ENCODE measurements around the gene ZBTB7B.
"Not testable (repeated sequence)": the region's sequence is repeated elsewhere in the genome, so short reads cannot be mapped to it uniquely, and the experiment has no call there.

The ZBTB7B gene

GRCh38 chr1:154969246-154969645 lies 33.4 kb upstream of the ZBTB7B start:
- FAIRE-seq = no peak

GRCh38 chr1:154969860-154970452 lies 32.6 kb upstream of the ZBTB7B start:
- no peak for FAIRE-seq

DNA sequence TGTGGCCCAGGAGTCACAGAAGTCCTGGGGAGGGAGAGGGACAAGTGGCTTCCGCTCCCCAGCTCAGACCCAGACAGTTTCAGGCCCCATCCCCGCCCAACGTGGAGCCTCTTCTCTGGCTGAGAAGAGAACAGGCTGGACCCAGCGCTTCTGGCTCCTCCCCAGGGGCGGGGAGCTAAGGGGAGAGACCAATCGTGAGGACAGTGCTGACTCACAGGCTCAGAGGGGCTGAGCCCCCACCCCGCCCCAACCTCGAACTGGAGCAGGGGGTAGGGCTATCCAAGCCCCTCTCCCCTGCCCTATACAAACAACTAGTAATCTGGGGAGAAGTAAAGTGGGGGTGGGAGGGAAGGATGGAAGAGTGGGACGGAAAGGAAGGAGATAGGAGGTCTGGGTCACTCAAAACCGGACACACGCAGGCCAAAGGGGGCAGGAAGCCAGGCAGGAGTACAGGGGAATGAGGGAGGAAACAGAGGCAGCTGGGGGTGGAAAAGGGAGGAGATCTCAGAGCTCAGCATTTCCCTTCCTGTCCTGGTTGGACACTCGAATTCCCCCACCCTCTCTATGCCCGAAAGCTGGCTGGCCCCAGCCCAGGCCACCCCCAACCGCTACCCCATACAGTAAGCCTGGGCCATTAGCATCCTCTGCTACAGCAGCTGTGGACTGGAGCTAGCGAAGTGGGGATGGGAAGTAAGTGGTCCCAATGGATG lies 31.8 kb upstream of the ZBTB7B start, which contains the start of gene SHC1:
Gene SHC1, minus strand, starts transcription at position 117 of the 710 bp plus-strand sequence. CDS start 221 bp downstream, outside the sequence.
- FAIRE-seq = no peak

DNA sequence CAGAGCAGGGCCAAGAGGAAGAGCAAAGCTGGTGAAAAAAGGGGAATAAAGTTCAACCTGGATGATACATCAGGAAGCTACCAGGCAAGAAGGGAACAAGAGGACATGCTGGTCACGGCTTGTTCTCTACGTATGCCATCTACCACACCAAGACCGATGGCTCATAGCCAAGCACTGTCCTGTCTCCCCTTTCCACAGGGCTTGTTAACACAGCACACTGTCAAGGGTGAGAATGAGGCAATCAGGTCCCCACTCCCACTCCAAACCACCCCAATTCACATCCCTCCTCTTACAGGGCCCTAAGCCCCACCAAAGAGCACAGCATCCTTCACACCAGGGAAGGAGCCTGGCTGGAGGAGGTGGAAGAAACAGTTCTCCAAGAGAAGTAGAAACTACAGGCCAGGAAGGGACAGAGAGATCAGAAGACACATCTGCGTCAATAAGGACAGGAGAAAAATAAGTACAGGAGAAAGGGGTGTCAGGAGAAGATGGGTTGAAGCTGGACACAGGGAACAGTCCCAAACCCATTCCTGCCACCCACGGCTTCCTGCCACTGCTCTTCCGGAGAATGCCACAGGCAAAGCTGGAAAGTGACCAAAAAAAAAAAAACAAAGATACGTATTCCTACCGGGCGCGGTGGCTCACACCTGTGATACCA lies 31.1 kb upstream of the ZBTB7B start:
- no peak for FAIRE-seq

GRCh38 chr1:154972213-154972516 lies 30.4 kb upstream of the ZBTB7B start:
- no peak for FAIRE-seq

DNA sequence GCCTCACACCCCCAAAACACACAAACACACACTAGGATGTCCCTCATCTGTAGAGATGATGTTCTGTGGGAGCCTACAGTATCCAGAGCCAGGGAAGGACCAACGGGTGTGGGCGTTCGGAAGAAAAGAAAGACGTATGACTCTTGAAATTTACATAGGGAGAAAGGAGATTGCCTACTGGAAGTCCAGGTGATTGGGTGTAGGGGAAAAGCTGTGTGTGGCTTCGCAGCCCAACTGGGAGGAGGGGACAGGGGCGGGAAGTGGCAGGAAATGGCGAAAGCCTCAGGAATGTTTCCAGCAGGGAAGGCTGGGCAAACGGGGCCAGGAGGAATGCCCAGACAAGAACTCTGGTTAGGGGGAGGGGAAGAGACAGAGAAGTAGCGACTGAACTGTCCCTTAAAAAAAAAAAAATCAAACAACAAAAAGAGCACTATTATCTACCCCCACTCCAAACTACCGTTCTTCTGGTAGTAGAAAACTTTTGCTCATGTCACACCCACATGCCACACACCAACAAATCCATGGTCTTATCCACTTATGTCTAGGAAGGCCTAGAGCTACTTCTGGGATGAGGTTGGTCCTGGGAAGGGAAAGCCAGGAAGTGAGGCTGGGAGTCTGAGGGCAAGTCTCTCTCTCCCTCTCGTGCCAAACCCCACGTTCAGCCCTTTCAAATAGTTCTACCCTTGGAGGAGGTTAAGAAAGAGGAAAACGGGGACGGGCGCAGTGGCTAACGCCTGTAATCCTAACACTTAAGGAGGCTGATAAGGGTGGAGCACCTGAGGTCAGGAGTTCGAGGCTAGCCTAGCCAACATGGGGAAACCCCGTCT lies 29.9 kb upstream of the ZBTB7B start:
- FAIRE-seq = no peak

GRCh38 chr1:154973344-154974101 lies 29.1 kb upstream of the ZBTB7B start:
- peak; percentile 85 for FAIRE-seq

DNA sequence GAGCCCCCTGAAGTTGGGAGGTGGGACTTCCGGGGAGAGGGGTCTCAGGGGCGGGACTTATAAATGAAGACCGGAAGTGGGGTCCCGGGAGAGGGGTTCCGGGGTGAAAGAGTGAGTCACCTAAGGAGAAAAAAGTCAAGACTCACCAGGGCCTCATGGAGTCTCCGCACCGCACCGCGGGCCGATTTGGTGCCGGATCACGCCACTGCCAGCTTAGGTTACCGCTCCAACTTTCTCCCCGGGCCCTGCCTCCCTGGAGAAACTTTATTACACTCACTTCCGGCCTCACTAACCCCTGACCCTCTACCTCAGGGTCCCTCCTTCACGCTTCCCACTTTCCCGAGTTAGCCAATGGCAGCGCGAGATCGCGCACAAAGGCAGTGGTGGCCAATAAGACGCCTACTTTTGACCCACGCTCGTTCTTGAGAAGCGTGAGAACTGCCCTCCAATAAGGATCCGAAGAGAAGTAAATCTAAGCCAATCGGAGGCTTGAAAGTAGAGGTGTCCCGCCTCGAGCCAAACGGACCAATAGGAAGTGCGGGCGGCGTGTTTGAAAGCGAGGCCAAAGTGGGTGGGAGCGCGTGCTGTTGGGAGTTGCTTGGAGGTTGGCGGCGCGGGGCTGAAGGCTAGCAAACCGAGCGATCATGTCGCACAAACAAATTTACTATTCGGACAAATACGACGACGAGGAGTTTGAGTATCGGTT lies 28.3 kb upstream of the ZBTB7B start, which contains the start of gene CKS1B:
Gene CKS1B, plus strand, starts transcription at position 580 of the 706 bp plus-strand sequence. Its CDS starts 65 bp downstream, at position 645.
- peak; percentile 99 for FAIRE-seq

DNA sequence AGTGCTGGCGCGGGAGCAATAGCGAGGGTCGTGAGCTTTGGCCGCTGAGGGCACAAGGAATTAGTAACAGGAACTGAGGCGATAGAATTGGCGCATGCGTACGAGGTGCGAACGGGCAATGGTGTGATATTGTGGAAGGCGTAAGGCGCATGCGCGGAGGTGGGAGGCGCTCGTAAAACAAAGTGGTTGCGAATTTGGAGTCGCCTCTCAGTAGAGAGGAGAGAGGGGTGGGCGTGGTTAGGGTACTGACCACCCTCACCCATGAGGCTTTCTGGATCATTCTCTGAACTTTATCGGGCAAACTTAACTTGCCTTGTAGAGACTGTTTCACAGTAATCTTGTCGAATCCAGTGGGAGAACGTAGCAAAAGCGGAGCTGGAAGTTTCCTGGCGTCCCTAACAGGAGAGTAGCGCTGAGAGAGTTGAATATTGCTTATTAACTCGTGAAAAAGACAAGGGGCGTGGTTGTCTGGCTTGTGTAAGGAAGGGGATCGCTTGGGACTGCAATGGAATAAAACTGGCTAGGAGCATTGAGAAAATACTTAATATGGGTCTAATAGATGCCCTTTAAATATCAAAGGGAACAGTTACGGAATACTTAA lies 27.7 kb upstream of the ZBTB7B start:
- peak; percentile 55 for FAIRE-seq

DNA sequence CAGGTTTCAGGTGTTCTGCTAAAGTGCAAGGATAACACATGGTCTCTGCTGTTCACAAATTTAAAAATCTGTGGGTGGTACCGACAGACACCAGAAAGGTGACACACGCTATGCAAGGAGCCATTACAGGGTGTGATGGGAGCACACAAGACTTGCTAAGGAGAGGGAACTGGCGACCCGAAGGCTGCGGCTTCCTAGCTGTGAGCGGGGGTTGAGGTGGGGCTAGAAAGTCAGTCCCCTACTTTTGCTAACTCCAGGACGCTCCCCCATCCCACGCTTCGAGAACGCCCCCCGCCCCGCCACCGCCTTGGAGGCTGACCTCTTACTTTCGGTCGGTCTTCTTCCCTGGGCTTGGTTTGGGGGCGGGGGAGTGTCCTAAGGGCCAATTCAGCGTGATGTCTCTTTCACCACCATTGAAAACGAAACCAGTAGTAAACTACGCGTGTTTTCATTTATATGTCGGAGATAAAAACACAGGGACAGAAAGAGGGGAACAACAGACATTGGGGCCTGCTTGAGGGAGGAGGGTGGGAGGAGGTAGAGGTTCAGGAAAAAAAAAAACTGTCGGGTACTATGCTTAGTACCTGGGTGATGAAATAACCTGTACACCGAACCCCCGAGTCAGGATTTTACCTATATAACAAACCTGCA lies 27.1 kb upstream of the ZBTB7B start:
- no peak for FAIRE-seq

DNA sequence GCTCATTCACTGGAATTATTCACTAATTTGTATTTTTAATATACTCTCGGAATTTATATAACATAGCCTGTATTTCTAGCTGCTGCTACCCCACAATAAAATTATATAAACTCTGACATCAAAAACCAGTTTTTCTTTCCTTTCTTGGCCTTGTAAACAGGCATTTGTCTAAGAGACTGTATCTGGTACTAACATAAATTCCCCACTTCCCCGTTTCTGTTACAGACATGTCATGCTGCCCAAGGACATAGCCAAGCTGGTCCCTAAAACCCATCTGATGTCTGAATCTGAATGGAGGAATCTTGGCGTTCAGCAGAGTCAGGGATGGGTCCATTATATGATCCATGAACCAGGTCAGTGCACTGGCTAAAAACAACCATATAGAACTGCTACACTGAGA lies 24.8 kb upstream of the ZBTB7B start:
- not testable (repeated sequence) for FAIRE-seq

GRCh38 chr1:154978360-154978759 lies 24.2 kb upstream of the ZBTB7B start:
- FAIRE-seq = no peak

- no peak for FAIRE-seq
These were observed 20.3 kb upstream of the ZBTB7B start for GRCh38 chr1:154982341-154982740.

DNA sequence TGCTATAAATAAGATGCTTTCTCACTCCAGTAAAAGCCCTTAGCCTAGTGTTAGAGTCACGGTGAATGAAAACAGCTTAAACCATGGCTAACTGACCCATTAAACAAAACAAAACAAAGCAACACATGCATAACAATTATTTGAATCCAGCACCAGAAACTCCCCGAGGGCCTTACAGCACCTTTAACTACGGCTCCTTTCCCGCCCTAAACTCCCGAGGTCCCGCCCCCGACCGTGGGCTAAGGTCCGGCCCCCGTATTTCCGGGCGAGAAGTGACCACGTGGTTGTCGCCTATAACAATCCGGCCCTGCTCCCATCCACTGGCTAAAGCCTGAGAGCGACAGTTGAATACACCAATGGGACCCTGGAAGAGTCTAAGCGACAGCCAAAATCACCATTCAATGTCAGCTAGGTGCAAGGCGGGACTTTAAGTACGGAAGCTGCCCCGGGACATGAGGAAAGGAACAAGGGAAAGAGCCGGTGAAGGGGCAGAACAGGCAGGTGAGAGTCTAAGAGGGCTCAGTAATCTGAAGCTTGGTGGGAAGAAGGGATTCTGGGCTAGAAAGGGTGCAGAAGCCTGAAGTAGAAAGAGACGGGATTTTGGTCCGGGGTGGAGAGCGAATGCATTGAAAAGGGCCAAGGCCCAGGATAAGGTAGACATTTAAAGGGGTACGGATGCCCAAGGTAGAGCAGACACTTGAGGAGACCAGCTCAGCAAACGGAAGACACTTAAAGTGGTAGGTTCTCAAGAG lies 19.5 kb upstream of the ZBTB7B start, which contains the start of gene FLAD1:
Gene FLAD1, plus strand, starts transcription at position 448 of the 752 bp plus-strand sequence. CDS start 351 bp downstream, outside the sequence.
- FAIRE-seq = peak; percentile 98

DNA sequence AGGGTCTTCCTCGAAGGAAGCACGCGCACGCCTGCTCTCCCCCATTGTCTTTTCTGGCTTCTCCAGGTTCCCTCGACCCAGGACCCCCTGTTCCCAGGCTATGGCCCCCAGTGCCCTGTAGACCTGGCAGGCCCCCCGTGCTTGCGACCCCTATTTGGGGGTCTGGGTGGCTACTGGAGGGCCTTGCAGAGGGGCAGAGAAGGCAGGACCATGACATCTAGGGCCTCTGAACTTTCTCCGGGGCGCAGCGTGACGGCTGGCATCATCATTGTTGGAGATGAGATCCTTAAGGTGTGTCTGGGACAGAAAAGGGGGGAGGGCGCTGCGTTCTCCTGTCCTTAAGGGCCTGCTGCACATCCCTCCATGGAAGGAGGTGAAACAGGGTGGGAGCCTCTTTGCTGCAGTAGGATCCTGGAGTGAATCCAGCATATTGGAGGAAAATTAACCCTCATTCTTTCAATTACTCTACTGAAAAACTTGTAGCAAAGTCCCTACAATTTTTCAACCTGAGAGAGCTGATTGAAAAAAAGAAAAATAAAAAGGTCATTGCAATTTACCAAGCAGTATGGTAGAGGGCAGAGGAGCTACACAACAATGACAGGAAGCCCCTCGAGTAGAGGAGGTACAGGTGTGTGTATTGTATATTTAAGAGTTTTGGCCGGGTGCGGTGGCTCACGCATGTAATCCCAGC lies 18.7 kb upstream of the ZBTB7B start:
- FAIRE-seq = no peak

GRCh38 chr1:154986736-154987135 lies 15.9 kb upstream of the ZBTB7B start:
- not testable (repeated sequence) for FAIRE-seq

DNA sequence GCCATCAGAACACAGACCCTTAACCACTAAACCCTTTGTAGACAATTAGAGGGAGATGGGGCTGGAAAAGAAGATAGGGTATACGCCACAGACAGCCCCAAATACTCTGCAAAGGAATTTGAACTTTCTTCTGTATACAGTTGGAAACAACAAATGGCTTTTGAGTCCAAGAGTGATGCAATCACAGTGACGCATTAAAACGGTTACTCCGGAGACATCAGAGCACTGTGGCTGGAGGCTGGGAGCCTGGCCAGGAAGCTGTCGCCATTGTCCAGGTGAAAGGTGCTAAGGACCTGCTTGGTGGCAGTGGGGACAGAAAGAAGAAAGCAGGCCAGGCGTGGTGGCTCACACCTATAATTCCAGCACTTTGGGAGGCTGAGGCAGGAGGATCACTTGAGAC lies 15.3 kb upstream of the ZBTB7B start:
- no peak for FAIRE-seq

DNA sequence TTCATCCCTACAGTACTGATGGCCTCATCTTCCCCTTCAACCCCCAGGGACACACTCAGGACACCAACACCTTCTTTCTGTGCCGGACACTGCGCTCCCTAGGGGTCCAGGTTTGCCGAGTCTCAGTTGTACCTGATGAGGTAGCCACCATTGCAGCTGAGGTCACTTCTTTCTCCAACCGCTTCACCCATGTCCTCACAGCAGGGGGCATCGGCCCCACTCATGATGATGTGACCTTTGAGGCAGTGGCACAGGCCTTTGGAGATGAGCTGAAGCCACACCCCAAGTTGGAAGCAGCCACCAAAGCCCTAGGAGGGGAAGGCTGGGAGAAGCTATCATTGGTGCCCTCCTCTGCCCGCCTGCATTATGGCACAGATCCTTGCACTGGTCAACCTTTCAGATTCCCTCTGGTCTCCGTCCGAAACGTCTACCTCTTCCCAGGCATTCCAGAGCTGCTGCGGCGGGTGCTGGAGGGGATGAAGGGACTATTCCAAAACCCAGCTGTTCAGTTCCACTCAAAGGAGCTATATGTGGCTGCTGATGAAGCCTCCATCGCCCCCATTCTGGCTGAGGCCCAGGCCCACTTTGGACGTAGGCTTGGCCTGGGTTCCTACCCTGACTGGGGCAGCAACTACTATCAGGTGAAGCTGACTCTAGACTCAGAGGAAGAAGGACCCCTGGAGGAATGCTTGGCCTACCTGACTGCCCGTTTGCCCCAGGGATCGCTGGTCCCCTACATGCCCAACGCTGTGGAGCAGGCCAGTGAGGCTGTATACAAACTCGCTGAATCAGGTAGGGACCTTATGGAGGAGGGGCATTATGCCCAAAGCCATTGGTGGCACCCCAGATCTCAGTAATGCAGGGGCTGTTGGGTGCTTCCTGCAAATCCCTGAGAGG lies 14.3 kb upstream of the ZBTB7B start:
- no peak for FAIRE-seq

All from endometrium (tissue), 2 donors.